Mucosa of rectum (tissue), 2 donors: ENCODE data around the gene KMT2B.

Experiments used
- H3K27ac ChIP-seq, 2 donors: one replicate each; pipeline ENCODE4 v1.7.0; 2013; ENCODE audit warnings: inconsistent platforms in 2 of 2, low read depth in 2 of 2, low read length in 2 of 2
- H3K27me3 ChIP-seq, 2 donors: one replicate each; pipeline ENCODE4 v1.7.0; 2013; ENCODE audit warnings: low read length in 2 of 2; ENCODE audit not compliant: control insufficient read depth in 2 of 2, insufficient read depth in 2 of 2
- H3K36me3 ChIP-seq, 2 donors: one replicate each; pipeline ENCODE4 v1.7.0; 2013; ENCODE audit warnings: low read length in 2 of 2; ENCODE audit not compliant: control insufficient read depth in 2 of 2, insufficient read depth in 2 of 2
- H3K4me1 ChIP-seq, 2 donors: one replicate each; pipeline ENCODE4 v1.7.0; 2013; ENCODE audit warnings: low read length in 2 of 2, mild to moderate bottlenecking in 1 of 2; ENCODE audit not compliant: control insufficient read depth in 2 of 2, insufficient read depth in 2 of 2
- H3K4me3 ChIP-seq, 2 donors: one replicate each; pipeline ENCODE4 v1.7.0; 2013; ENCODE audit warnings: low read length in 2 of 2
- H3K9ac ChIP-seq, 2 donors: one replicate each; pipeline ENCODE4 v1.7.0; 2013; ENCODE audit warnings: low read length in 2 of 2, low read depth in 1 of 2, mild to moderate bottlenecking in 1 of 2
- H3K9me3 ChIP-seq, 2 donors: one replicate each; pipeline ENCODE4 v1.7.0; 2013; ENCODE audit warnings: low read length in 2 of 2; ENCODE audit not compliant: control insufficient read depth in 2 of 2
- donor health status: healthy.
- donor health status: Normal muscosa, but diverticular disease.

KMT2B gene

DNA sequence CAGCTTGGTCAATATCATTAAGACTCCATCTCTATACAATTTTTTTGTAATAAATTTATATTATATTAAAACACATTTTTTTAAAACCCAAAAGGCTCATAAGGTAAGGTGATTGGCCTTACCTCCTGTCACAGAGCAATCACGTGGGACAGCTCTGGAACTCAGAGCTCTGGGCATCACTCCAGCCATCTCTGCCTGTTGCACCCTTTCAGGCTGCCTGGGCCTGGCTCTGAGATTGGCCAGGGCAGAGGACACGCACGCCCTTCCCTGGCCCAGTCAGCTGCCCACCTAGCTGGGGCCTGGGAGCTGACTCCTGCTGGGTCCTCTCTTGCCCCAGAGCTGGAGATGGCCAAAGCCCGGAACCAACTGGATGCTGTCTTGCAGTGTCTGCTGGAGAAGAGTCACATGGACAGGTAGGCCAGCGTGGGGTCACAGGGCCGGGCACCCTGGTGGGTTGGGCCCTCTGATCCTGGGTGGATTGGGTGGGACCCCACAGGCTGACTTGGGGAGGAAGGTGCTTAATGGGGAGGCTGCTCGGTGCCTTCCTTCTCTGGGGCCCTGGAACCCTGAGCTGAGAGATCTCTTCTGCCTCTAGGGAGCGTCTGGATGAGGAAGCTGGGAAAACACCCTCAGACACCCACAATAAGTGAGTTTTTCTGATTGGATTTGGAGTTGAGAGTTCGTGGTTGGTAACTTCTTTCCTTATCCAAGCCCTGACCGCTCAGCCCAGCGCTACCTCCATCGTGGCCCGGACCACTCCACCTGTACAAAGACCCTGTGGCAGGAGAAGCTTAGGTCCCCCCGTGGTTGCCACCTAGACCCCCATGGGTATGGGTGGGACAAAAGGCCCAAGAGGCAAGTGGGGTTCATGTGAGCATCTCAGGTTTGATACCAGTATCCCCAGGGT lies 34.3 kb downstream of the KMT2B start:
- H3K4me1 ChIP-seq = peaks cover 17 to 25% of the 10 kb centered on the region in 2 donors
- H3K27ac ChIP-seq = no peak overlapping the region
- H3K27me3 ChIP-seq = peaks cover 0 to 3% of the 10 kb centered on the region in 2 donors
- H3K9ac ChIP-seq = no peak overlapping the region
- H3K36me3 ChIP-seq = peaks cover 15 to 18% of the 10 kb centered on the region in 2 donors
- H3K4me3 ChIP-seq = no peak overlapping the region
- H3K9me3 ChIP-seq = no peaks in the 10 kb centered on the region

DNA sequence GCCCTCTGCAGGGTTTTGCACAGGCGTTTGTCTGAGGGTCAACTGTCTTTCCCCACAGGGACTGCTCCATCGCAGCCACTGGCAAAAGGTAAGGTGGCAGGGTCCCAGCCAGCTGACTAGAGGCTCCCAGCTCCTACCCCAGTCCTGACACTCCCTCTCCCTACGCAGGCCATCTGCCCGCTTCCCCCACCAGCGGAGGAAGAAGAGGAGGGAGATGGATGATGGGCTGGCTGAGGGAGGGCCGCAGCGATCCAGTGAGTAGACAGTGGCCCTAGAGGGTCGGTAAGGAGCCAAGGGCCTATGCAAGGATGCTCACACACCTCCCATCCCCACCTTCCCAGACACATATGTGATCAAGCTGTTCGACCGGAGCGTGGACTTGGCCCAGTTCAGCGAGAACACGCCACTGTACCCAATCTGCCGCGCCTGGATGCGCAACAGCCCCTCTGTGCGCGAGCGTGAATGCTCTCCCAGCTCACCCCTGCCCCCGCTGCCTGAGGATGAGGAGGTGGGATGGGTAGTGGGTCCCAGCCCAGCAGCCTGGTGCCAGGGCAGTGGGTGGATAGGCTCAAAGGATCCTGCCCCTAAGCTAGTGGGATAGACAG lies 35.0 kb downstream of the KMT2B start:
- H3K27ac ChIP-seq = no peak overlapping the region
- H3K9me3 ChIP-seq = no peaks in the 10 kb centered on the region
- peaks cover 0 to 3% of the 10 kb centered on the region in 2 donors for H3K27me3 ChIP-seq
- H3K4me1 ChIP-seq = peaks cover 21 to 28% of the 10 kb centered on the region in 2 donors
- H3K4me3 ChIP-seq = no peak overlapping the region
- H3K9ac ChIP-seq = no peak overlapping the region
- peaks cover 15 to 18% of the 10 kb centered on the region in 2 donors for H3K36me3 ChIP-seq

DNA sequence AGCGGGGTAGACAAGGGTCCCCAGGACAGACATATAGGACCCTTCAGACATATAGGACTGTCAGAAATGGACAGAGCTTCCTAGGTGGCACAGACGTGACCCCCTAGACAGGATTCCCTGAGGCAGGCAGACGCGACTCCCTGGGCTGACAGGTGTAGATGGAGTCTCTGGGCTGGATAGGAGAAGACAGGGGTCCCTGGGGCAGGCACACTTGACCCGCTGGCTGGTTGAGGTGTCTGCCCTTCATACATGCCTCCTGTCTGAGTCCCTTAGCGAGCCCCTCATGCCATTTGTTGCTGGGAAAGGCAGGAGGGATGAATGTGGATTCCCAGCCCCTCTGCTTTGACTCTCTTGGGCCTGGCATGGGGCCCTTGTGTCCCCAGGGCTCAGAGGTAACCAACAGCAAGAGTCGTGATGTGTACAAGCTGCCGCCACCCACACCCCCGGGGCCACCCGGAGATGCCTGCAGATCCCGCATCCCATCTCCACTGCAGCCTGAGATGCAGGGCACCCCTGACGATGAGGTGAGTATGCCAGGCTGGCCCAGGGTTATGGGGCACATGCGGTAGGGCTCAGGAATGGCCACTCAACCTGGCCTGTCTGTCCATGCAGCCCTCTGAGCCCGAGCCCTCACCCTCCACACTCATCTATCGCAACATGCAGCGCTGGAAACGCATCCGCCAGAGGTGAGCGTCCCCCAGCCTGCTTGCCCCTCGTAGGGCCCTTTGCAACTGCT lies 36.0 kb downstream of the KMT2B start:
- no peak overlapping the region for H3K27ac ChIP-seq
- no peaks in the 10 kb centered on the region for H3K9me3 ChIP-seq
- no peak overlapping the region for H3K9ac ChIP-seq
- H3K36me3 ChIP-seq = peaks cover 15 to 18% of the 10 kb centered on the region in 2 donors
- peaks cover 0 to 3% of the 10 kb centered on the region in 2 donors for H3K27me3 ChIP-seq
- H3K4me3 ChIP-seq = no peak overlapping the region
- peaks cover 26 to 28% of the 10 kb centered on the region in 2 donors for H3K4me1 ChIP-seq

DNA sequence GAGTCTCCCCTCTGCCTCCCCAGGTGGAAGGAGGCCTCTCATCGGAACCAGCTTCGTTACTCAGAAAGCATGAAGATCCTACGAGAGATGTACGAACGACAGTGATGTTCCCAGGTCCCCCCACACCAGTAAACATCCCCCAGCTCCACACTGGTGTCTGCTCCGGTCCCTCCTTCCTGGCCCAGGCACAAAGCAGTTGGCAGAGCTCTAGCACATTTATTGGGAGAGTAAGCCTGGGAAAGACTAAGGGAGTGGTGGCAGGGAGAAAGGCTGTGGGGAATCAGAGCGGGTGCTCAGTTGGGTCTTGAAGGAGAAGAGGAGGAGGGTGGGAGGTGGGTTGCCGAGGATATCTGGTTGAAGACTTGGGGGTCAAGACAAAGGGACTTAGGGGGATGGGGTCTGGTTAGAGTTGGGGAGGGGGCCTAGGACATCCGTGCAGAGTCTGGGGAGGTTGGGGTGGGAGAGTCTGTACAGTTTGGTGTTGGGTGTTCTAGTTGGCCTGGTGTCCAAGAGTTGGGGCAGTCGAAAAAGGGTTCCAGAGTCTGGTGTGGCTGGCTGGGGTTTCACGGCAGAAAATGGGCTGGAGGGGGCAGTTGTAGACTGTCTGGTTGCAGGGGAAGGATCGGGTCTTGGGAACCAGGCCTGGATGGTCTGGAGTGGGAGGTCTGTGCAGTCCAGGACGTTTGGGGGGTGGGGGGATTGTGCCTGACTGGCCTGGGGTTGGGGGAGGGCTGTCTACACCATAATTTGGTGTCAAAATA lies 36.7 kb downstream of the KMT2B start:
- Histone ChIP-seq H3K9me3 (no peaks in the 10 kb centered on the region), H3K27ac (peak overlapping the region in 1 of 2 donors; percentile 97), H3K4me1 (peaks cover 28% of the 10 kb centered on the region in 2 donors), H3K36me3 (peaks cover 15 to 18% of the 10 kb centered on the region in 2 donors), H3K9ac (no peak overlapping the region), H3K27me3 (peaks cover 0 to 3% of the 10 kb centered on the region in 2 donors), H3K4me3 (no peak overlapping the region)

DNA sequence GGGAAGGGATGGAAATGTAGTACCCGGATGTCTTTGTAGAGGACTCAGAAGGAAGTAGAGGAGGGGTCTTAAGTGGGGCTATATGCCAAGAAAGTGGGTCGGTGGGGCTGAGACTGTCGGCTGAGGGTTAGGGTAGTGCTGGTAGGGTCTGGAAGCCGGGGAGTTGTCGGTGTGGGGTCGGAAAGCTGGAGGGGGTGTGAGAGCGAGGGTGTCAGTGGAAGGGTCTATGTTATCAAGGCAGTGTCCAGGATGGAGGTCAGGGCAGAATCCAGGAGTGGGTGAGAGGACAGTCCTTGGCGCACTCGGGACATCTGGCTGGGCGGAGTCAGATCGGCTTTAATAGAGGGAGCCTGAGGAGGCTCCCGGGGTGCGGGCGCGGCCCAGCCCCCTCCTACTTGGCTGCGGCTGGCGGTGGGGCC lies 37.3 kb downstream of the KMT2B start:
- no peaks in the 10 kb centered on the region for H3K9me3 ChIP-seq
- H3K27me3 ChIP-seq = peaks cover 0 to 3% of the 10 kb centered on the region in 2 donors
- H3K9ac ChIP-seq = peak overlapping the region in 1 of 2 donors; percentile 47
- peaks cover 28% of the 10 kb centered on the region in 2 donors for H3K4me1 ChIP-seq
- peak overlapping the region; percentile 48 to 56 for H3K4me3 ChIP-seq
- peaks cover 15 to 18% of the 10 kb centered on the region in 2 donors for H3K36me3 ChIP-seq
- H3K27ac ChIP-seq = peak overlapping the region; percentile 59 to 97

DNA sequence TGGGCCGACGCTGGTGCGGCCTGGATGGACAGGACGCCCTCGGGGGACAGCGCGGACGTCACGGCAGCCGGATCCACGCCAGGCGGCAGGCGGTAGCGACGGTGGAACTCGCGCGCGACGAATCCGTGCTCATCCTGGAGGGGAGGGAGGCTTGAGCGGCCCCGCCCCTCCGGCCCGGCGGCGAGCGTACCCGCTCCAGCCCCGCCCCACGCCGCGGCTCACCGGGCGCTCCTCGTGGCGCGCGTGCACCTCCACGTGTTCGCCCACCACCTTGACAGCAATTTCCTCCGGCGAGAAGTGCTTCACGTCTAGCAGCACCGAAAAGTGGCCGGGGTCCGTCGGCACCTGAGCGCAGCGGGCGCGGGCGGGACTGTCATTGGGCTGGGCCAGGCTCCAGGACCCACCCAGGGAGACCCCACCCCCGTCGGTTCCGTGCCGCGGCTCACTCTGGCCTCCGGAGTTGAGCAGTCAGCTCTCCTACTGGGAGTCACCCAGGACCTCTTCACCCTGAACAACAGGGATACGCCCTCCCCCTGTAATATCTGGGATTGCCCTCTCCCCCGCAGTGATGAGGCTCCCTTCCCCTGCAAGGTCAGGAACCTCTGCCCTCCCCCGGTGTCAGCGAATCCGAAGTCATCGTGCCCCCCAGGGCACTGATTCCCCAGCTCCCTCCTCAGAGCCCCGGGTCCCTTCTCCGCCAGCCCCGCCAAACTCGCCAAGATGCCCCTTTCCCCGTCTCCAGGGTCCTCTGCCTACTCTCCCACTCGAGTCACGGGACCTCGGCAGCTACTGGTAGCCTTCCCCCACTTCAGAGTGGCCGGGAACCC lies 38.0 kb downstream of the KMT2B start:
- no peaks in the 10 kb centered on the region for H3K9me3 ChIP-seq
- peaks cover 28% of the 10 kb centered on the region in 2 donors for H3K4me1 ChIP-seq
- peak overlapping the region; percentile 47 for H3K9ac ChIP-seq
- H3K4me3 ChIP-seq = peak overlapping the region; percentile 48 to 56
- H3K27ac ChIP-seq = peak overlapping the region; percentile 59 to 97
- H3K36me3 ChIP-seq = peaks cover 15 to 18% of the 10 kb centered on the region in 2 donors
- H3K27me3 ChIP-seq = peaks cover 0 to 3% of the 10 kb centered on the region in 2 donors

DNA sequence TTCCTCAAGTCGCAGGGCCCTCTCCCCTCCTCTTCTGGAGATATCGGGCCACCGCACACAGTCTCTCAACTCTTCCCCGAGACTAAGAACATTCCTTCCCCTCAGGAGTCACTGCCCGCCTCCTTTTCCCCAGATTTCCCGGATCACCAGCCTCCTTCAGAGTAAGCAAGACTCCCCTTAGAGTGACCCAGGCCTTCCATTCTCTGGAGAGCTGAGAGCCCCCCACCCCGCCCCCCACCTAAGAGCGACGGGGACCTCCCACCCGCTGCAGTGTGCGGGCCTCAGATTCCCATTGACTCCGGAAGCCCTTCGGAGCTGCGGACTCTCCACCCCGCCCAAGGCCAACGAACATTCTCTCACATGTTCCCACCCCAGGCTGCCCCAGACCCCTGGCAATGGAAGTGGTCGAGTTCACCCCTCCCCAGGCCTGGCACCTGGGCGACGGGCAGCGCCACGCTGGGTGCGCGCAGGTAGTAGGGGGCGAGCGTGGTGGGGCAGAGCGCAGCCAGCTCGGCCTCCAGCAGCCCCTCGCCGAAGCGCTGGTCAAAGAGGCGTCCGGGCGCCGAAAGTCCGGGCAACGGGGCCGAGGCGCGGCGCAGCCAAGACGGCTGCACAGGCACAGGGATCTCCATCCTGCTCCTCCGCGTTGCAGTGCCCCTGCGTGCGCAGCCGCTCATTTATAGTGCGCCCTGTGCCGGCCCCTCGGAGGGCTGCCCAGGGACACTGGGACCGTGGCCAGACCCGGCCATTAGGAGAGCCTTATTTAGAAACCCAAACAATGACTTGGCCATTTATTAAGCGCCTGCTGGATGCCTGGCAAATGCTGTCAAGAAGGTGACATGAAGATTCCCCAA lies 38.8 kb downstream of the KMT2B start, which contains the start of gene HSPB6:
Gene HSPB6 (minus strand): TSS at position 653 of the 854 bp plus-strand sequence. CDS start 21 bp downstream, at position 632.
- peaks cover 15 to 18% of the 10 kb centered on the region in 2 donors for H3K36me3 ChIP-seq
- H3K27me3 ChIP-seq = peaks cover 0 to 3% of the 10 kb centered on the region in 2 donors
- H3K4me3 ChIP-seq = peak within 1 kb of the TSS; percentile 57 to 98
- H3K27ac ChIP-seq = peak within 1 kb of the TSS; percentile 59 to 97
- no peaks in the 10 kb centered on the region for H3K9me3 ChIP-seq
- peaks cover 28% of the 10 kb centered on the region in 2 donors for H3K4me1 ChIP-seq
- peak within 1 kb of the TSS; percentile 47 for H3K9ac ChIP-seq

DNA sequence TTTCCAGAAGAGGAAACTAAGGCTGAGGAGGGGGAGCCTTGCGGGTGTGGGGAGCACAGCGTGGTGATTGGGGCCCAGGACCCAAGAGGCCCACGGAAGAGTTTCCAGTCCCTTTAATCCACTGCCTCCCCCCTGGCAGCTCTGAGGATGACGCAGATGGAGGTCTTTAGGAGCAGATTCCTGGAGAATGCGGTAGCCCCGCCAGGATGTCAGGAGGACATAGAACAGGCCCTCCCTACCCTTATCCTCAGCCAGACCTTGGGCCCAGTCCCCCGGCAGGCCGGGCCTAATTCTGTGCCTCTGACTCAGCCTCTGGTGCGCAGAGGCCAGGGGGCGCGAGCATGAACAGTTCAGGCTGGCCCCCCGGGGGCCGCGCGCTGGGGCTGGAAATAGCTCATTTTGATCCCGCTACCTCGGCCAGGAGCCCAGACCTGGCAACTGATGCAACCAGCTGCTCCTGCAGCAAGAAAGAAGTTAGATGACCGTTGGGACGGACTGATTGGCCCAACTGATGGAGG lies 39.5 kb downstream of the KMT2B start:
- peak overlapping the region; percentile 57 to 98 for H3K4me3 ChIP-seq
- peaks cover 21 to 23% of the 10 kb centered on the region in 2 donors for H3K36me3 ChIP-seq
- no peak overlapping the region for H3K9ac ChIP-seq
- peak overlapping the region; percentile 59 to 97 for H3K27ac ChIP-seq
- no peaks in the 10 kb centered on the region for H3K9me3 ChIP-seq
- H3K27me3 ChIP-seq = peaks cover 0 to 3% of the 10 kb centered on the region in 2 donors
- peaks cover 28% of the 10 kb centered on the region in 2 donors for H3K4me1 ChIP-seq
